ENCODE data around the gene COL8A2. TPM values are rescaled to one million over a fixed set of nuclear protein-coding genes. Genes with fewer than 3 reads are reported as not detected.

The COL8A2 gene
- total RNA-seq, 2 donors from 2014 or later, result 1.3 to 1.6 TPM

DNA sequence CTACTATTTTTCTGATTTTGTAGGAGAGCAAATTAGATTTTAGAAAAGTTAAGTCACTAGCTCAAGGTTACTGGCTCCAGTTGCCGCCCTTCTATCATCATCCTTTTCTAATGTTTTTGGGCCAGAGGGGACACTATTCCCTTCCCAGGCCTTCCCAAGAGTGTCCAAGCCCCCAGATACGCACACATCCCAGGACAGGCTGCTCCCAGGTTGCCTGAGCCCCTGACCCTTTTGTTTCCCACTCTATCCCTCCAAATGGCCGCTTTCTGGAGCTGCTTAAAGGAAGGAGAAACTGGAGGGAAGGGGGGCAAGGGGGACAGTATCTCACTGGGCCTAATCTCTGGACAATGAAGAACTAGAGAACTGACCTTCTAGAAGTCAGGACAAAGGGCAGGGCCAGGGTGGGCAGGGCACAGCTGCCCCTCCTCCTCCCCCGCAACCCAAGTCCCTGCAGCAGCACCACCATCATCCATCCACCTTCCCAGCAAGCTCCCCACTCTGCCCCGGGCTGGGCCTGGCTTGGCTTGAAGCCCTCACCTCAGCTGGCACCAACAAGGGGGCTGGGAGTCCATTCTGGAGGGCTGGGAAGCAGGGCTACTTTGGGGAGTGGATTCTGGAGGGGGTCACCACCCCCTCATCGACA, 29.9 kb upstream of the COL8A2 start:
- Histone ChIP-seq H3K9me3 (no peaks in the 10 kb centered on the region), H3K27ac (peak overlapping the region; percentile 91 to 99 (median 94)), H3K4me3 (peak overlapping the region; percentile 24 to 36), H3K27me3 (no peaks in the 10 kb centered on the region), H3K4me1 (peaks cover 55% of the 10 kb centered on the region), H3K36me3 (replicated peaks in 1 of 2; ENCODE audit: insufficient read depth in 1 of 2, low read depth in 2 of 2) (no peaks in the 10 kb centered on the region)
- peak; percentile 28 to 45 (median 38) for DNase-seq
- TF ChIP-seq POLR2A (IDR thresholded peaks at IDR 0.05), result no peak
- TF ChIP-seq, protein P1, sequence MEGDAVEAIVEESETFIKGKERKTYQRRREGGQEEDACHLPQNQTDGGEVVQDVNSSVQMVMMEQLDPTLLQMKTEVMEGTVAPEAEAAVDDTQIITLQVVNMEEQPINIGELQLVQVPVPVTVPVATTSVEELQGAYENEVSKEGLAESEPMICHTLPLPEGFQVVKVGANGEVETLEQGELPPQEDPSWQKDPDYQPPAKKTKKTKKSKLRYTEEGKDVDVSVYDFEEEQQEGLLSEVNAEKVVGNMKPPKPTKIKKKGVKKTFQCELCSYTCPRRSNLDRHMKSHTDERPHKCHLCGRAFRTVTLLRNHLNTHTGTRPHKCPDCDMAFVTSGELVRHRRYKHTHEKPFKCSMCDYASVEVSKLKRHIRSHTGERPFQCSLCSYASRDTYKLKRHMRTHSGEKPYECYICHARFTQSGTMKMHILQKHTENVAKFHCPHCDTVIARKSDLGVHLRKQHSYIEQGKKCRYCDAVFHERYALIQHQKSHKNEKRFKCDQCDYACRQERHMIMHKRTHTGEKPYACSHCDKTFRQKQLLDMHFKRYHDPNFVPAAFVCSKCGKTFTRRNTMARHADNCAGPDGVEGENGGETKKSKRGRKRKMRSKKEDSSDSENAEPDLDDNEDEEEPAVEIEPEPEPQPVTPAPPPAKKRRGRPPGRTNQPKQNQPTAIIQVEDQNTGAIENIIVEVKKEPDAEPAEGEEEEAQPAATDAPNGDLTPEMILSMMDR (IDR thresholded peaks at IDR 0.05), result no peak
- intact Hi-C loops (cut with DNase I), result loop anchor here (5.0 kb wide), 1 partner anchor 32 kb away; no protein-coding TSS in a partner anchor
- WGBS, 2 donors, result 45 to 86% methylated on average over 3 to 6 of the region's 6 CpGs
- no peak for ATAC-seq

DNA sequence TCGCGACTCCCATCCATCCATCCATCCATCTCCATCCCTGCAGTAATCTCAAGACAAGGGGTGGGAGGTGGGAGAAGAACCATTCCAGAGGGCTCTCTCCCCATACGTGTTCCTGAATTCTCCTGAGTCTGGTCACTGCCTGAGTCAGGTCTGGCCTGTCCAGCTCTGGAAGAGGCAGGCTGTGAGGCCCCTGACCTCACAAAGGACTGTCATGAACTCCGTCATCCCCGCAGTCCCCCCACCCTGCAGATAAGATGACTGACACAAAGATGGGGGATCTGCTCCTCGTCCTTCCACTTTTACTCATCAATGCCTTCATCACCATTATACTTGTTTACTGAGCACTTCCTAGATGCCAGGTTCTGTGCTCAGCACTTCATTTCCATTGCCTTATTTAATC, 29.3 kb upstream of the COL8A2 start:
- 83 to 84% methylated on average over 6 of the region's 6 CpGs for WGBS, 2 donors
- intact Hi-C loops (cut with DNase I), result loop anchor here (5.0 kb wide), 1 partner anchor 33 kb away; no protein-coding TSS in a partner anchor

DNA sequence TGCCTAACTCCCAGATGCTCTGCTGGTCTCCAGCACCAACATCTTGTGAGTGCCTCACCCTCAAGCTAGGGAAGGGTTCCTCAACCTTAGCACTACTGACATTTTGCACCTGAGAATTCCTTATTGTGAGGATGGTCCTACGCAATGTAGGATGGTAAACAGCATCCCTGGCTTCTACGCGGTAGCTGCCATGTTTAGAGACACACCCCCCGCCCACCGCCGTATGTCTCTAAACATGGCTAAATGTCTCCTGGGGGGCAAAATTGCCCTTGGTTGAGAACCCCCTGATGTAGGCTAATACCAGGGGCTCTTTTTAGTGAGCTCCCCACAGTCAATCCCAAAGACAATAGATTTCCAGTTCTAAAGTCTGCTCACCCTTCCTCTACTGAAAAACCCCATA, 28.5 kb upstream of the COL8A2 start:
- 87 to 89% methylated on average over 3 to 6 of the region's 6 CpGs for WGBS, 2 donors
- intact Hi-C loops (cut with DNase I), result loop anchor here (5.0 kb wide), 1 partner anchor 34 kb away; no protein-coding TSS in a partner anchor
- no peak for TF ChIP-seq POLR2A (IDR thresholded peaks at IDR 0.05)
- TF ChIP-seq, protein P1 (IDR thresholded peaks at IDR 0.05), result no peak
- H3K36me3 ChIP-seq (replicated peaks in 1 of 2; ENCODE audit: insufficient read depth in 1 of 2, low read depth in 2 of 2), result no peaks in the 10 kb centered on the region
- no peak overlapping the region for H3K27ac ChIP-seq
- DNase-seq (no peak), ATAC-seq (no peak)
- no peaks in the 10 kb centered on the region for H3K9me3 ChIP-seq
- H3K27me3 ChIP-seq, result no peaks in the 10 kb centered on the region
- no peak overlapping the region for H3K4me3 ChIP-seq
- peaks cover 51% of the 10 kb centered on the region for H3K4me1 ChIP-seq

More for the DNA sequence above, 29.3 kb upstream of the COL8A2 start:
- no peak for ATAC-seq
- no peaks in the 10 kb centered on the region for H3K9me3 ChIP-seq
- TF ChIP-seq, protein P1 (IDR thresholded peaks at IDR 0.05), result no peak
- TF ChIP-seq POLR2A (IDR thresholded peaks at IDR 0.05), result no peak
- H3K4me1 ChIP-seq, result peaks cover 53% of the 10 kb centered on the region
- no peak overlapping the region for H3K27ac ChIP-seq
- no peaks in the 10 kb centered on the region for H3K27me3 ChIP-seq
- no peaks in the 10 kb centered on the region for H3K36me3 ChIP-seq (replicated peaks in 1 of 2; ENCODE audit: insufficient read depth in 1 of 2, low read depth in 2 of 2)
- H3K4me3 ChIP-seq, result no peak overlapping the region
- no peak for DNase-seq

DNA sequence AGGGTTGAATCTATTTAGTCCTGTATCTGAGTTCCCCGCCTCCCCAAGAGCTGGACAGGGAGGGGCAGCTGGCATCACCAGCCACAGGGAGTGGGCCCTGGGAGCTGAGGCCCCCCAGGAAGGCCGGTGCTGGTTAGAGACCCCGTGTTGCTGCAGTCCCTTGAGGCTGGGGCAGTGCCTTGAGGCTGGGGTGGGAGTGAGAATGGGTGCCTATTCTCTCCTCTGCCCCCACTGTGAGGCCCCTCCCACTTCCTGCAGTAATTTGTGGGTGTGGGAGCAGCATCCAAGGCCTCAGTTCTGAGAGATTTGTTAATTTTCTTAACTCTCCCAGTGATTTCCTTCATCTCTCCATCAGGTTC, 26.8 kb upstream of the COL8A2 start:
- DNase-seq (no peak), ATAC-seq (no peak)
- H3K4me3 ChIP-seq, result no peak overlapping the region
- no peaks in the 10 kb centered on the region for H3K36me3 ChIP-seq (replicated peaks in 1 of 2; ENCODE audit: insufficient read depth in 1 of 2, low read depth in 2 of 2)
- H3K27me3 ChIP-seq, result no peaks in the 10 kb centered on the region
- peak overlapping the region; percentile 40 to 96 (median 92) for H3K27ac ChIP-seq
- TF ChIP-seq POLR2A (IDR thresholded peaks at IDR 0.05), result no peak
- TF ChIP-seq, protein P1 (IDR thresholded peaks at IDR 0.05), result no peak
- WGBS, 2 donors, result 47 to 51% methylated on average over 2 to 3 of the region's 3 CpGs
- peaks cover 47% of the 10 kb centered on the region for H3K4me1 ChIP-seq
- no peaks in the 10 kb centered on the region for H3K9me3 ChIP-seq
- intact Hi-C loops (cut with DNase I), result loop anchor here (5.0 kb wide), 1 partner anchor 35 kb away; no protein-coding TSS in a partner anchor

All from body of pancreas (tissue), 4 donors.